ENCODE data around the gene TPRKB. TPM values are rescaled to one million over a fixed set of nuclear protein-coding genes. Genes with fewer than 3 reads are reported as not detected.
"Not testable (repeated sequence)": the region's sequence is repeated elsewhere in the genome, so short reads cannot be mapped to it uniquely, and the experiment has no call there.

TPRKB gene
- 10 to 100 TPM; 34.7 to 48.6 TPM for total RNA-seq

DNA sequence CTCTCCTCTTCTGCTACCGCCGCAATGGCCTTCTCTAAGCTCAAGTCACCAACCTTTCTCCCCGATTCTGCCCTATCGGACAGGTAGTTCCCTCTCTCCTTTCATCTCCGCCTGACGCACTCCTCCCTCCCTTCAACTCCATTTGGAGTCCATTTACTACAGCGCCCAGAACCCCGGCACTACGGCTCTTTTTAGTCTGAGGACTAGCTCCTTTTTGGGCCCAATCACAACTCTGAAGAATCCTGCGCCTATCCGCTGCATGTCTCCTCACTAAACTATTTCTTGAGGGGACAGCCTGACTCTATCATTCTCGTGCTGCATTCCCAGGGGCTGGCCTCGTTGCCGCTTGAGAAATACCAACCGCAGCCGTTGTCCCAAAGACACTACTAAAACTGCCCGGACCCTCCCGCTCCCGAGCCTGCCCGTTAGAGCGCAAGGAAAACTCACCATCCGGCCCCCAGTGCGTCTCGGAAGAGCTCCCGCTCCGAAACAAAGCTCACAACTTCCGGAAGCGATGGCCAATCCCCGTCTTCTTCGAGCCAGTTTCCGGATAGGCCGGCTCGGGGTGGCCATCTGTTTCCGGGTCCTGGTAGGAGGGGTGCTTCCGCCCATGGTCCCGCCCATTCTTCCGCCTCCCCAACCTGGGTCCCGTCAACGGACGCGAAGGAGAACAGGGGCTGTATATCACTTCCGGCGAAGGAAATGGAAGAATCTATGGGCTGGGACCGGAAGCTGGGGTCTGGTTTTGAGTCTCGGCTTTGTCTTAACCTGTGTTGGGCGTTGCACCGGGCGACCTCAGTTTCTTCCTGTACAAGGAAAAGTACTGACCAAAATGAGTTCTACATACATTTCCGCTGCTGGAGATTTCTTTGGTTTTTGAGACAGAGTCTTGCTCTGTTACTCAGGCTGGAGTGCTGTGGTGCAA, at the start of gene TPRKB:
TPRKB (minus strand) TSS at position 491 of the 925 bp plus-strand sequence. CDS start 2,776 bp downstream, outside the sequence.
- peak; percentile 99 for ATAC-seq
- peaks cover 25 to 27% of the 10 kb centered on the region in 2 donors for H3K36me3 Mint-ChIP-seq
- peak within 1 kb of the TSS; percentile 95 for H3K27ac Mint-ChIP-seq
- peak; percentile 94 to 97 for DNase-seq (ENCODE audit: low spot score in 2 of 2)
- H3K9me3 Mint-ChIP-seq = peaks cover 5 to 6% of the 10 kb centered on the region in 2 donors

DNA sequence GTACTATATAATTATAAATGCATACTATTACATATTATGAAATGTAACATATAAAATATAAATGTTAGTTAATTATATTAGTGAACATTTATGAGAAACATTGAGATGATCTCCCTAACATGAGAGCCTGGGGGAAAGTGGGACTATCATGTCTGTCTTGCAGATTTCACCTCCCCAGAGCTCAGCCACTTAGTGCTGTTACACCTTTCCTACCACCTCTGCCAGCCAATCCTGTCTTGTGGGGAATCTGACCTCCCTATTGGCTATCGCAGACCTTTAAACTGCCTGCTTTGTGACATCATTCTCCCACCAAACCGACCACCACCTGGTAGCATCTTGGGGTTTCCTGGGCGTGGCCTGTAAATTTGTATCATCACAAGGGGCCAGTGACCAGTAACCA, 46.7 kb upstream of the TPRKB start, which contains the start of gene C2orf78:
C2orf78 (plus strand) TSS at position 301 of the 400 bp plus-strand sequence. CDS start 127 bp downstream, outside the sequence.
- H3K27ac Mint-ChIP-seq; DNase-seq (ENCODE audit: low spot score in 2 of 2); ATAC-seq; H3K36me3 Mint-ChIP-seq; H3K9me3 Mint-ChIP-seq: not testable (repeated sequence)

DNA sequence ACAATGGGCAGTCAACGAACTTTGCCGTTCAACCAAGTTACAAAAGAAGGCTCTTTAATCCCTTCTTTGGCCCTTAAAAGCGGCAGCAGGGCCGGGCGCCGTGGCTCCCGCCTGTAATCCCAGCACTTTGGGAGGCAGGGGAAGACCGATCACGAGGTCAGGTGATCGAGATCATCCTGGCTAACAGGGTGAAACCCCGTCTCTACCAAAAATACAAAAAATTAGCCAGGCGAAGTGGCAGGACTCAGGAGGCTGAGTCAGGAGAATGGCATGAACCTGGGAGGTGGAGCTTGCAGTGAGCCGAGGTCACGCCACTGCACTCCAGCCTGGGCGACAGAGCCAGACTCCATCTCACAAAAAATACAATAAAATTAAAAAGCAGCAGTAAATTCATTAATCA, 46.3 kb upstream of the TPRKB start:
- not testable (repeated sequence) for DNase-seq (ENCODE audit: low spot score in 2 of 2); H3K9me3 Mint-ChIP-seq; ATAC-seq; H3K27ac Mint-ChIP-seq
- H3K36me3 Mint-ChIP-seq = peaks cover 9 to 15% of the 10 kb centered on the region in 2 donors

DNA sequence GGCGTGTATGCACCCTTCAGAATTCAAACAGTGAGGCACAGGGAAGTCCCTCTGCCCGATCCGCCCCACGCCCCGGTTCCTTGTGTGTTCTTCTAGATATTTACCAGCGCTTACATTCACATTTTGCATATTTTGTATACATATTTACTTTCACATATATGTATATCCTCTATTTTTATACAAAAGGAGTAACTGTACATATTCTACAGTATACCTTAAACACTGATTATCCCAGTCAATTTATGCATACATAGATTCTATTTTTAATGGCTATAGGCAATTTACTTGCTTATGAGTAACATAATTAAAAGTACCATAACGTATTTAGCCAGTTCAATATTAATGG, 43.1 kb upstream of the TPRKB start:
- peak in 1 of 2 donors; percentile 39 for ATAC-seq

DNA sequence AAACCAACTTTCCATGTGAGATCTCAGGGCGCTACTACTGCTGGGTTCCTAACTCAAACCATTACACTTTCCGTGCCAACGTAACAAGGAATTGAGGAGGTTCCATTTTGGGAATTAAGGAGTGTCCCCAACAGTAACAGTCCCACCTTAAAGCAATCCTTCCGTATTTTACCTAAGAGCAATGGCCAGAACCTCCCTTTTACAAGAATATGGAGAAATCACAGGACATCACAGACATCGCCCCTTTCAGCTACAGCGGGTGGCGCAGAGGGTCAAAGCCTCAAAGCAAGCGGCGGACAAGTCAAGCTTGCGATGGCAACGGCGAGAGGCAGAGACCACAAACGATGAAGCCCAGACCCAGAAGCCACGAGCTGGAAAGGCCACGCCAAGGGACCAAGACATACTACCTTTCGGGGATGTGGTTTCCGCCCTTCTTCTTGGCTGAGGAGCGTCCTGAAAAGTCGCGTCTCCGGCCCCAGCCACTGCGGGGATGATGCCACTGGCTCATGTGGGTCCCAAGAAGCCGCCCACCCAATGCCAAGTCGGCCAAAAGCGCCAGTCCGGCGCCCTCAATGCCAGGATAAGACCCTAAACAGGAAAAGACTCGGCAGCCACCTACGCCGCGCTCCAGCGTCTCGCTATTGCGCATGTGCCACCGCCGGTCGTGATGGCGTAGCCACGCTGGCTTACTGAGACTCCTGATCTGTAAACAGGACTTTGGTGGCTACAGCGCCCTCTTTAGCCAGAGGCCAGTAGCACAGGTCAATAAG, 42.5 kb upstream of the TPRKB start, which contains the start of gene DUSP11:
DUSP11 (minus strand) TSS at position 637 of the 770 bp plus-strand sequence; CDS start at position 508, 129 bp downstream.
- DNase-seq (ENCODE audit: low spot score in 2 of 2) (peak; percentile 96 to 97), ATAC-seq (peak; percentile 98)
- peaks cover 21 to 26% of the 10 kb centered on the region in 2 donors for H3K36me3 Mint-ChIP-seq
- H3K9me3 Mint-ChIP-seq = no peaks in the 10 kb centered on the region
- H3K27ac Mint-ChIP-seq = peak within 1 kb of the TSS; percentile 95 to 96

More for the DNA sequence above, 43.1 kb upstream of the TPRKB start:
- H3K36me3 Mint-ChIP-seq = peaks cover 21 to 26% of the 10 kb centered on the region in 2 donors
- H3K9me3 Mint-ChIP-seq = no peaks in the 10 kb centered on the region
- no peak for DNase-seq (ENCODE audit: low spot score in 2 of 2)
- H3K27ac Mint-ChIP-seq = peak overlapping the region; percentile 95 to 96

DNA sequence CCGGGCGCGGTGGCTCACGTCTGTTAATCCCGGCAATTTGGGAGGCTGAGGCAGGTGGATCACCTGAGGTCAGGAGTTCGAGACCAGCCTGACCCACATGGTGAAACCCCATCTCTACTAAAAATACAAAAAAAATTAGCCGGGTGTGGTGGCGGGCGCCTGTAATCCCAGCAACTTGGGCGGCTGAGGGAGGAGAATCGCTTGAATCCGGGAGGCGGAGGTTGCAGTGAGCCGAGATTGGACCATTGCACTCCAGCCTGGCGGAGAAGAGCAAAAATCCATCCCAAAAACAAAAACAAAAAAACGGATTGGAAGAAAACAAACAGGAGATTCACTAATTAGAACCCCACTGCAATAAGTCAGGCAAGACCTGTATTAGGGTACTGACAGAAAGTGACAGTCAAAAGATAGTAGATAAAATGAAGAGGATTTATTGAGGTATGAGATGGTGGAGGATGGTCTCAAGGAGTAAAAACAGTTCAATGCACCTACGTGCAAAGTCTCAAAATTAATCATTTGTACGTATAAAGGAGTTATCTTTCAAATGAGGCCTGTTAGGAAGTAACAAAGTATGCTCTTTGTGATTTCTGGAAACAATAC, 41.8 kb upstream of the TPRKB start:
- not testable (repeated sequence) for DNase-seq (ENCODE audit: low spot score in 2 of 2); H3K9me3 Mint-ChIP-seq; ATAC-seq
- peaks cover 21 to 26% of the 10 kb centered on the region in 2 donors for H3K36me3 Mint-ChIP-seq
- peak overlapping the region; percentile 95 to 96 for H3K27ac Mint-ChIP-seq

DNA sequence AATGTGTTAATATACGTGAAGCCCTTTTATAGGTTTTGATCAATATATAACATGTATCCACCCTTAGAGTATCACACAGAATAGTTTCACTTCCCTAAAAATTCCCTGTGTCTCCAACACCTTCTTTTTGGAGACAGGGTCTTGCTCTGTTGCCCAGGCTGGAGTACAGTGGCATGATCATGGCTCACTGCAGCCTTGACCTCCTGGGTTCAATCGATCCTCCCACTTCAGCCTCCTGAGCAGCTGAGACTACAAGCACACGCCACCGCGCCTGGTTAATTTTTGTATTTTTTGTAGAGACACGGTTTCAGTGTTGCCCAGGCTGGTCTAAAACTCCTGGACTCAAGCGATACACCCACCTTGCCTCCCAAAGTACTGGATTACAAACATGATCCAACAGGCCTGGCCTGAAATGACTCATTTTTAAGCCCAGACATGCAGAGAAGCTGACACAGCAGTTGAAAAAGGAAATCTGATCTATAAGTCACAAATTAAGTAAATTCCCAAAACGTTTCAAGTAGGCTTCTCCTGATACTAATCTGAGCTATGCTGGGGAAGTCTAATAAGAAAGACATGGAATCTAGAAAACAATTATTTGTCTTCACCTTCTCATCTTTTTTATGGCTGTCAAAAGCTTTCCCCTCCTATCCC, 39.8 kb upstream of the TPRKB start:
- Mint-ChIP-seq H3K27ac (peak overlapping the region in 1 of 2 donors; percentile 61), H3K9me3 (no peaks in the 10 kb centered on the region), H3K36me3 (peaks cover 26% of the 10 kb centered on the region in 2 donors)
- ATAC-seq (no peak), DNase-seq (ENCODE audit: low spot score in 2 of 2) (no peak)

DNA sequence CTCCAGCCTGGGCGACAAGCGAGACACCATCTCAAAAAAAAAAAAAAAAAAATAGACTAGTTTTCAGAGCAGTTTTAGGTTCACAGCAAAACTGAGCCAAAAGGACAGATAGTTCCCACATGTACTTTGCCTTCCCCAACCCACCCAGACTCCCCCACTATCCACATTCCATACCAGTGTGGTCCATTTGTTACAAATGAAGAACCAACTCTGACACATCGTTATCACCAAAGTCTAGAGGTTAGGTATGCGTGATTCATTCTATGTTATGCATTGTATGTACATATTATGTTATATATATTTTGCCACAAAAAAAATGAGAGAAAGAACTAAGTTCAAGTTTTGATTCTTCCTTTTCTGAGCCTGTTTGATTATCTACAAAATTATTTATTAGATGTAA, 39.2 kb upstream of the TPRKB start:
- H3K27ac Mint-ChIP-seq = no peak overlapping the region
- no peak for ATAC-seq
- peaks cover 26 to 28% of the 10 kb centered on the region in 2 donors for H3K36me3 Mint-ChIP-seq
- DNase-seq (ENCODE audit: low spot score in 2 of 2) = no peak
- H3K9me3 Mint-ChIP-seq = no peaks in the 10 kb centered on the region

DNA sequence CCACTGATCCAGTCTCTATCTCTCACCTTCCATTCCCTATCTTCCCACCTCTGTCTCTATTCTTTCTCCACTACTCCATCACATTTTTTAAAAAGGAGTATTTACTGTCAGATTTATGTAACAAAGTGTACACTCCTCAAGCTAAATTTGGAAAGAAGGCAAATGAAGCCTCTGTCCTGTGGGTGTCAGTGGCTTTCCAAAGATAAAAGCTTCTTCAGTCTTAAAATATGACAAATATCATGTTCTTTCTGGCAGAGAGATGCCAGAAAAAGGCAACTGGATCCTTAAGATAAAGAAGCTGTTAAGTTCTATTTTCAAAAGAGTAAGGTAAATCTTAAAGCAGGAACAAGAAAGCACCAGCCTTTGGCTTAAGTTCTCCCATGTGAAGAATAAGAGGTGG, 35.7 kb upstream of the TPRKB start:
- no peak for DNase-seq (ENCODE audit: low spot score in 2 of 2)
- Mint-ChIP-seq H3K36me3 (peaks cover 8 to 31% of the 10 kb centered on the region in 2 donors), H3K27ac (no peak overlapping the region), H3K9me3 (no peaks in the 10 kb centered on the region)
- ATAC-seq = no peak

DNA sequence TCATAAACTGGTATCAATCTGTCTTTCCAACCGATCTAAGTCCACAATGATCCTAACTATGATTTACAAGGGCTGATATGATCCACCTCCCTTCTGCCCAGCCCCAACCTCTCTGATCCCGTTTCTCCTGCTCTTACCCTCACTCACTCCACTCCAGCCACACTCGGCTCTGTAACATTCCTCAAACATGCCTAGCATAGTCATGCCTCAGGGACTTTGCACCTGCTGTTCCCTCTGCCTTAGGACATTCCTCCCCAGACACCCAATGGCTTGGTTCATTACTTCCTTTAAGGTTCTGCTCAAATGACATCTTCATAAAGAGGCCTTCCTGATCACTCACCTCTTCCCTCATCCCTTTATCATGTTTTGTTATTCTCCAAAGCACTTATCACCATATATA, 33.6 kb upstream of the TPRKB start:
- no peak for ATAC-seq
- Mint-ChIP-seq H3K27ac (no peak overlapping the region), H3K36me3 (peaks cover 6 to 25% of the 10 kb centered on the region in 2 donors), H3K9me3 (no peaks in the 10 kb centered on the region)
- no peak for DNase-seq (ENCODE audit: low spot score in 2 of 2)

DNA sequence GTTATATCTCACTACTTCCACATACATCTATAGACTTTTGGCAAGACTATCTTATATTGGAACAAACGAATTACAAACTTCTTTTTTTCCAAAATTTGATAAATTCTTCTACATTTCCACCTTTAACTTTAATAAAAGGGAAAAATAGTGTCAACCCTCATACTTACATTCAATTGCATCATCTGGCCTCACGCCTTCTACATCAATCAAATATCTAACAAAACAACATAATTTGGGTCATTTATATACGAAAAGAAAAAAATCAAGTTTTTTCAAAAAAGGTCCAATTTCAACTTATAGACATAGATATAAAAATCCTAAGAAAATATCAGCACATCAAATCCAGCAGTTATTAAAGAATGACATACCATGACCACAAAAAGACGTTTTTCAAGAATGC, 29.8 kb upstream of the TPRKB start:
- Mint-ChIP-seq H3K36me3 (peaks cover 6 to 21% of the 10 kb centered on the region in 2 donors), H3K27ac (no peak overlapping the region), H3K9me3 (no peaks in the 10 kb centered on the region)
- no peak for DNase-seq (ENCODE audit: low spot score in 2 of 2)
- ATAC-seq = no peak

DNA sequence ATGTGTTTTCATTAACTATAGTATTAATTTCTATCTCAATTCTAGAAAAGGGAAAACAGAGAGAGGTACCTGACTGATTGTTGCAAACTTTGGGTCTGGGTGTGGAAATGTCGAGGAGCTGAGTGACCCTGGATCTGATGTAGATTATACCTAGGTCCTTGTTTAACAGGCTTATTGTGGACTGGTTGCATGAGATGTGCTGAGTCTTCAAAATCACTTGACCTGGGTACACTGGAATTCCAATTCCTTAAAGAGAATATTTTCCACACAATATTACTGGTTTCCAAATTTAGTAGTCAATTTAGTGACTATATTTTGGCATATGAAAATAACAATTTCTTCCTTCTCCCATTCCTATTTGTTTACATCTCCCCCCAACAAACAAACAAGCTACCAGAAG, 29.2 kb upstream of the TPRKB start:
- H3K36me3 Mint-ChIP-seq = peaks cover 6 to 19% of the 10 kb centered on the region in 2 donors
- H3K27ac Mint-ChIP-seq = no peak overlapping the region
- DNase-seq (ENCODE audit: low spot score in 2 of 2) (no peak), ATAC-seq (no peak)
- H3K9me3 Mint-ChIP-seq = no peaks in the 10 kb centered on the region

DNA sequence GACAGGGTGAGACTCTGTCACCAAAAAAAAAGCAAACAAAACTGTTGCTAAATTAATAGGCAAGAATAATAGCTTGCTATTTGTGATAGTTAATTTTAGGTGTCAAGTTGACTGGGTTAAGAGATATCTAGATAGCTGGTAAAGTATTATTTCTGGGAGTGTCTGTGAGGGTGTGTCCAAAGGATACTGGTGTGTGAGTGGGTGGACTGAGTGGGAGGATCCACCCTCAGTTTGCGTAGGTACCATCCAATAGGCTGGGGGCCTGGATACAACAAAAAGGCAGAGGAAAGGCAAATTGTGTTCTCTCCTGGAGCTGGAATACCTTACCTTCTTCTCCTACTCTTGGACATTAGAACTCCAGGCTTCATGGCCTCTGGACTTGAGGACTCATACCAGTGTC, 27.8 kb upstream of the TPRKB start:
- ATAC-seq = no peak
- Mint-ChIP-seq H3K9me3 (no peaks in the 10 kb centered on the region), H3K27ac (peak overlapping the region; percentile 57 to 71), H3K36me3 (peaks cover 6 to 12% of the 10 kb centered on the region in 2 donors)
- DNase-seq (ENCODE audit: low spot score in 2 of 2) = no peak

DNA sequence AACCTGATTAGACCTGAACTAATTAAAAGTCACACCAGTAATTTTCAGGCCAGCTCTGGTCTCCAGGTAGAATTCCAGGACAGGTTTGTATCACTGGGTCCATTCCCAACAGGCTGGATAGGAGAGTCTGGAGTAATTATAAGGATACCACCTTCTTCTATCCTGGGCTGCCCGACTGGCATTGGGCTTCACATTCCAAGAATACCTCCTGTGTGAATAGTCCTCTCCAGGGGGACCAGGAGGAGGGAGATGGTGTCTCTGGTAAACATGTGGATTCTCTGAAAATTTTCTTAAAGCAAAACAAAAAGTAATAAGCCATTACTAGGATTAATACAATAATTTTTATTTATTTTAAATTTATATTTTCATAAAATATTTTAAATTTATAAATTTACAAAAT, 25.4 kb upstream of the TPRKB start:
- Mint-ChIP-seq H3K36me3 (peaks cover 6% of the 10 kb centered on the region in 2 donors), H3K27ac (no peak overlapping the region), H3K9me3 (no peaks in the 10 kb centered on the region)
- no peak for DNase-seq (ENCODE audit: low spot score in 2 of 2)
- ATAC-seq = no peak

DNA sequence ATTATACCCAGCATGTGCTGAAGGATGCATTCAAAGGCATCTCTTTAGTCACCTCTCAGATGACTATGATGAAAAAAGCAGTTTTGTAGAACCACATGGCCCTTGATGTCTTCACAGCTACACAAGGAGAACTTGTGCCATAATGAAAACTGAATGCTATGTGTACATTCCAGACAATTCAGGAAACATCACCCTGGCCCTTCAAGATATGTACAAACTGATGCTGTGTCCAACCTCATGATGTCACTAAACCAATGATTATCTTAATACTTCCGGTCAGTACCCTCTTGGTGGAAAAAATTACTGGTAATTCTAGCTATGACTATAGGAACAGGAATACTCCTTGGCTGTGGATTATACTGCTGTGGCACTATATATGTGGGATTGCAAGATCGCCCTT, 22.8 kb upstream of the TPRKB start:
- H3K36me3 Mint-ChIP-seq = no peaks in the 10 kb centered on the region
- DNase-seq (ENCODE audit: low spot score in 2 of 2) = no peak
- H3K9me3 Mint-ChIP-seq = no peaks in the 10 kb centered on the region
- ATAC-seq = no peak
- no peak overlapping the region for H3K27ac Mint-ChIP-seq

DNA sequence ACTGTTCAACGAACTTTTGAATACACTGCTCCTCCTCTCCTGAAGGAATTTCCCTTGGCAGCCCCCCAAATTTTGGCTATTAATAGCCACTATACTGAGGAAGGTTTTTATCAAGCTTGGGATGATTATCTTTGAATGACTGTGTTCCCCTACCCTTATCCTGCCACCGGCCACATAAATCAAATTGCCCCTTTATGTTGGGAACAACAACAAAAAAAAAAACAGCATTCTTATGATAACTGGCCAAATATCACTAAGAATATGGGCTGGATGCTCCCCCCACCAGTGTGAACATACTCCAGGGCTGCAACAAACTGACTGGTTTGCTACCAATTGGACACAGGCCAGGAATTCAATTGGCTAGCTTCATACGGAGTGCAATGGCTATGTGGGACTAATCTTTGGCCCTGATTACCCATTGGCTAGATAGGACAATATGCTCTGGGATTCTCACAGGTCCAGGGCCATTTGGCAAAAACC, 22.2 kb upstream of the TPRKB start:
- Mint-ChIP-seq H3K27ac (no peak overlapping the region), H3K9me3 (no peaks in the 10 kb centered on the region), H3K36me3 (peaks cover 0 to 5% of the 10 kb centered on the region in 2 donors)
- ATAC-seq (no peak), DNase-seq (ENCODE audit: low spot score in 2 of 2) (no peak)
